NCI-H187 treated with DMSO at 0.1 percent for 48 hours (cell line): ENCODE data around the gene TMEM179.
"Not testable (repeated sequence)": the region's sequence is repeated elsewhere in the genome, so short reads cannot be mapped to it uniquely, and the experiment has no call there.

Experiments
- DNase-seq: peaks from one replicate; lab custom pipeline; 2025; lab: John Stamatoyannopoulos, UW

The TMEM179 gene

DNA sequence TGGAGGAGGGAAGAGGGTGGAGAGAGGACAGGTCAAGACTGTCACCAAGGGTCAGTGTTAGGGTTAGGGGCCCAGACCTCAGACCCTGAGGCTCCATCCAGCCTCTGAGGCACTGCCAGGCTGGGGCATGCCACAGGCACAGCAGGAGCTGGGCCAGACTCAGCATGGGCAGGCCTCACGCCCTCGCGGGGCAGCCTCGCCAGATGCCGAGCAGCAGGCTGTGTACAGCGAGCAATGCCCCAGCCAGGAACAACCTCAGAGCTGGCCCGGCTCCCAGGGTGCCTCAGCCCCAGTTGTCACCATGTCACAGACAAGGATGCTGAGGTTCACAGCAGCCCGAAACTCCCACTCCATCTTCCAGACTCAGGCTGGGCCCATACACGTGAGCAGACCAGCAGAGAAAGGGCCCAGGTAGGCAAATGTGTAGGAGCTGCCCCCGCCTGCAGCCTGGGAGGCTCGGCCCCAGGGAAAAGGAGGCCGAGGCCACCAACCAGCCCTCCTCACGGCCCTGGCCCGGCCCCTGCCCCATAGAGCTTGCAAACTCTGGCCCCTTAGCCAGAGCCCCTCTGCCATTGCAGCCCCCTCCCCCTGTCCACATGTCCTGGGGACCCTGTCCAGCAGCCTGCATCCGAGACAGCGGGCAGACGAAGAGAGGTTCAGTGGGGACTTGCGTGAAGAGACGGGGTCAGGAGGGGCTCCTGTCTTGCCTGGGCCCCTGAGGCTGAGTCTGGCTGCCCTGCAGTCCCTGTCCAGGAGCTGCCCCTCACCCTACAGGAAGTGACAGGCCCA, 17.5 kb downstream of the TMEM179 start:
- DNase-seq = no peak

- no peak for DNase-seq
Observed at GRCh38 chr14:104585966-104586697, 18.4 kb downstream of the TMEM179 start.

GRCh38 chr14:104584557-104584956, 20.0 kb downstream of the TMEM179 start:
- DNase-seq = no peak

GRCh38 chr14:104583424-104584306, 20.9 kb downstream of the TMEM179 start:
- DNase-seq = no peak

GRCh38 chr14:104582662-104583061, 21.9 kb downstream of the TMEM179 start:
- DNase-seq = no peak

- no peak for DNase-seq
Observed at GRCh38 chr14:104582005-104582404, 22.6 kb downstream of the TMEM179 start.

DNA sequence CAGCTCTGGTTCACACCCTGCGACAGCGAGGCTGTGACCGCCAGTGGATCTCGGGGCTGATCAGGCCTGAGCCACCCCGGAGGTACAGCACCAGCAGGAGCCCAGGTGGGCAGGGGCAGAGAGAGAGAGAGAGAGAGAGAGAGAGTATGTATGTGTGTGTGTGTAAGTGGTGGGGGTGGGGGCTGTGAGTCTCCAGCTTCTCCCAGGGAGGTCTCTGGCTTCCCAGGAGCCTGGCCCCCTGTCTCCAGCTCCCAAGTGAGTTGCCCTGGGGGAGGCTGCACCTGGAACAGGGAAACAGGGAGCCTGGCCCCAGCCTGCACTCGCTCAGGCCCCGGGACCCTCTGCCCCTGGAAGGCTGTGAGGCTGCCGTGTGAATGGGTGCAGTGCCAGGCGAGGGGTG, 23.1 kb downstream of the TMEM179 start:
- no peak for DNase-seq

DNA sequence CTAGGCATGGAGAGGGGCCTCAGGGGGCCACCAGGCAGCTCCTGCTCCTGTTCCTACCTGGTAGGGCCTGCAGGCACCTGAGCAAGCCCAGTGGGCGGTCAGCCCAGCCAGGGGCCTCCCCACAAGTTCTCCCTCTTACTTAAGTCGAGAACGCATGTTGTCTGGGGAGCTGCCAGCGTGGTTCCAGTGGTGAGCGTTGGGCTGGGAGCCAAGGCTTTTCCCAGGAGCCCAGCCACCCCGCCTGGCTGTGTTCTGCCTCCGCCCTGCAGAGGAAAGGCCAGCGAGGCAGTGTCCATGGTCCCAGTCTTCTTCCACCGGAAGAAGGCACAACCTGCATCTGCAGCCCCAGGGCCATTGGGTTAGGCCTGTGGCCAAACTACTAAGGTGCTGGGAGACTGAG, 23.6 kb downstream of the TMEM179 start:
- no peak for DNase-seq

DNA sequence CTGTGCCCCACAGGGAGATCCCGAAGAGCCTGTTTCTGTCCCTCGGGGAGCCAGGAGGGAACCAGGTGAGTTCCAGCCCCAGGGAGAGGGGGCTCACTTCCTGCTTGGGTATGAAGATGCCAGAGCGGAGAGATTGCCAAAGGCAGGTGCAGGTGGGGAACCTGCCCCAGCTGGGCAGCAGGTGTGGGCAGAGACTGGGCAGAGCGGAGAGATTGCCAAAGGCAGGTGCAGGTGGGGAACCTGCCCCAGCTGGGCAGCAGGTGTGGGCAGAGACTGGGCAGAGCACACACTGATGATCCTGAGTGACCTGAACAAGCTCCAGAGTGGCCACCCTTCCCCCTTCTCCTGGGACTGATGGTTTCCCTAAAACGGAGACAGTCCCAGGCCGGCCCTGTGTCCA, 24.6 kb downstream of the TMEM179 start:
- DNase-seq = not testable (repeated sequence)

- DNase-seq = no peak
Observed at GRCh38 chr14:104579507-104579906, 25.1 kb downstream of the TMEM179 start, which contains the start of gene C14orf180. Gene C14orf180, plus strand, starts transcription at chr14:104579764. Its CDS starts 6,667 bp downstream, at chr14:104586431.

- DNase-seq = no peak
Observed at GRCh38 chr14:104578321-104578720, 26.3 kb downstream of the TMEM179 start.

GRCh38 chr14:104577847-104578301, 26.7 kb downstream of the TMEM179 start:
- DNase-seq = no peak

GRCh38 chr14:104577426-104577825, 27.1 kb downstream of the TMEM179 start:
- DNase-seq = no peak

DNA sequence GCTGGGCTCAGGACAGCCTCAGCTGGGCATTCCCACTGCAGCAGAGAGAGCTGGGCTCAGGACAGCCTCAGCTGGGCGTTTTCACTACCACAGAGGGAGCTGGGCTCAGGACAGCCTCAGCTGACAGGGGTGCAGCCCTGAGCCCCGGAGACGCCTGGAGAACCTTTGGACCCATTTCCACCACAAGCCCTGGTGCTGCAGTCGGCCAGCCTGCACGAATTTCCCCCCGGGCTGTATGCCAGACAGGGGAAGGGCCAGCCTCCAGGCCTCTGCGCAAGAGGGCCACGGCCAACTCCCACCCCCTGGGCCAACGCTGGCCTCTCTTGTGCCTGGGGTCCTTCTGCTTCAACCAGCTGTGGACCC, 27.6 kb downstream of the TMEM179 start:
- no peak for DNase-seq

DNA sequence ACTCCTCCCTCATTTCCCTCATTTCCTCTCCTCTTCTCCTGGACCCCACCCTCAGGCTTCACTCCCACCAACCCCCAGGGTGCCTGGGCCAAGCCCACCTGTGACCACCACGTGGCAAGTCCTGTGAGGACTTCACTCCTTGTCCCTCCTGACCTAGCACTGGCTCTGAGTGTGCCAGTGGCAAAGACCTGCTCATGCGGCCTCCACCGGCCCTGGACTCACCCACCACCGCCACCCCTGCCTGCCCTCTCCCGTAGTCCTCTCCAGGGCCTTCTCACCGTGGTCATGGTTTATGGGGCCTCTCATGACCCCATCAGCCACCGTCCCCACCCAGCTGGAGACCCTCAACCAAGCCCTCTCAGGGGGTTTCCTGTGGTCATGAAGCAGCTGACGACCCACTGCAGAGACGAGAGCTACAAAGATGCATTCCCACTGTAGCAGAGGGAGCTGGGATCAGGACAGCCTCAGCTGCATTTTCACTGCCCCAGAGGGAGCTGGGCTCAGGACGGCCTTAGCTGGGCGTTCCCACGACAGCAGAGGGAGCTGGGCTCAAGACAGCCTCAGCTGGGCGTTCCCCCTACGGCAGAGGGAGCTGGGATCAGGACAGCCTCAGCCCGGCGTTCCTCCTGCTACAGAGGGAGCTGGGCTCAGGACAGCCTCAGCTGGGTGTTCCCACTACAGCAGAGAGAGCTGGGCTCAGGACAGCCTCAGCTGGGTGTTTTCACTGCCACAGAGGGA, 28.2 kb downstream of the TMEM179 start:
- DNase-seq = no peak

DNA sequence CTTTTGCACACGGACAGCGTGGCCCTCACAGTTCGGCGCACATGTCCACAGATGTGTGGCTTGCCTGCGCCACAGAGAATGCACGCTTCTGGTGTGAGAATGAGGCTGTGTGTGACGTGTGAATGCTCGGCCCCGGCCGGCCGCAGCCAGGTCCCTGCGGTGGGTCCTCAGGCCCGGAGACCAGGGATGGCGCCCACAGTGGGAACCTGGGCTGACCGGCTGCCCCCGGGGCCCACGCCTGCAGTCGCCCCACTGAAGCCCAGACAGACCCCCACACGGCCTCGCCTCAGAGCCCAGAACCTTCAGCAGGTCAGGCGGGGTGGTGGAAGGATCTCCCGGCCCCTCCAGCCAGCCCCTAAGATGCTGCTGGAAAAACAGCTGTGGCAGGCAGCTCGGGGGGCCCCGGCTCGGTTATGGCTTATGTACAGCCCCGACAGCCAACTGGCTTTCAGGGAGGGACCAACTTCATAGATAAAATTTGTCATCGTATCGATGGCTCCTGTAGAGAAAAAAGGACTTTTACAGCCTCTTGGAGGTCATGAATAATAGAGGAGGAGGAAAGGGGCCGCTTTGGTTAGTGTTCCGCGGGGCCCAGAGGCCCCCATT, 29.5 kb downstream of the TMEM179 start:
- no peak for DNase-seq

GRCh38 chr14:104574536-104574935, 30.0 kb downstream of the TMEM179 start:
- no peak for DNase-seq

DNA sequence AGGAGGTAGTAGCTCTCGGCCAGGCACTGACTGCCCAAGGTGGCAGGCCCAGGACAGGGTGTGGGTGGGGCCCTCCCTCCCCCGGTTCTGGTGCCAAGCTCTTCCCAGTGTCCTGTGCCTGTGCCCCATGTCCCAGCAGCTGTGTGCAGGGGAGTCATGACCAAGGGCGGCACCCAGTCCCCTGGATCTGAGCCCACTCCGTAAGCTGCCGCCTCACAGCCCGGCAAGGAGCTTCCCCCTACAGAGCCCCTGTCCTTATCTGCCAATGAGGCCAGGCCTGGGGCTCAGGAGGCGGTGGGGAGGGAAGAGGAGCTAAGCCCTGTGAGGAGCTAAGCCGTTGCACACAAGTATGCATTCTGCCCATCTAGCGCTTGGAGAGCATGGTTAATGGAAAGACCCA, 30.6 kb downstream of the TMEM179 start:
- no peak for DNase-seq

- DNase-seq = no peak
Observed at GRCh38 chr14:104572668-104573067, 31.9 kb downstream of the TMEM179 start.

- no peak for DNase-seq
Observed at GRCh38 chr14:104572024-104572626, 32.4 kb downstream of the TMEM179 start.

- DNase-seq = no peak
Observed at GRCh38 chr14:104571246-104571645, 33.3 kb downstream of the TMEM179 start.
